ENCODE results near the gene RUNX2. TPM values are rescaled to one million over a fixed set of nuclear protein-coding genes. Genes with fewer than 3 reads are reported as not detected.

Gene RUNX2
- total and polyA plus RNA-seq, 8 donors = 2.5 to 5.9 (median 3.0) TPM

DNA sequence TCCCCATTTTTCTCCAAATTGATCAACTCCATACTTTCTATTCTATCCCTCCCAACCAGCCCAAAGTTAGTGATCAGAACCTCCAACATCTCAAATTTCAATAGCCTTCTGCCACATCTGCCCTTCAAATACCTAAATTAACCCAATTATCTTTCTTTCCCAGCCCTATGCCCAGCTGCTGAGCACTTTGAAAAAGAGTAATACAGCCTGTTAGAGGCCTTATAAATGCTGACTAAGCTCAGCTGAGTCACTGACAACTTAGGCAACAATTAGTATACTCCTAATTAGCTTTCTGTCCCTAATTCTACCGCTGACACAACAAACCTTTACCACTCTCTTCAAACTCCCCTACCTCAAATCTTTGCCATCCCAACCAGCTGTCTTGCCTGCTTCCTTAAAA is 23.5 kb downstream of the RUNX2 start:
- ATAC-seq = no peak

GRCh38 chr6:45353654-45354053 is 25.5 kb downstream of the RUNX2 start:
- intact Hi-C loops (cut with DNase I) = no loop called here
- Histone ChIP-seq H3K27ac (no peak overlapping the region), H3K36me3 (no peaks in the 10 kb centered on the region), H3K9me3 (no peaks in the 10 kb centered on the region), H3K27me3 (no peaks in the 10 kb centered on the region), H3K4me3 (no peak overlapping the region), H3K4me1 (no peaks in the 10 kb centered on the region)
- TF ChIP-seq, protein P1, sequence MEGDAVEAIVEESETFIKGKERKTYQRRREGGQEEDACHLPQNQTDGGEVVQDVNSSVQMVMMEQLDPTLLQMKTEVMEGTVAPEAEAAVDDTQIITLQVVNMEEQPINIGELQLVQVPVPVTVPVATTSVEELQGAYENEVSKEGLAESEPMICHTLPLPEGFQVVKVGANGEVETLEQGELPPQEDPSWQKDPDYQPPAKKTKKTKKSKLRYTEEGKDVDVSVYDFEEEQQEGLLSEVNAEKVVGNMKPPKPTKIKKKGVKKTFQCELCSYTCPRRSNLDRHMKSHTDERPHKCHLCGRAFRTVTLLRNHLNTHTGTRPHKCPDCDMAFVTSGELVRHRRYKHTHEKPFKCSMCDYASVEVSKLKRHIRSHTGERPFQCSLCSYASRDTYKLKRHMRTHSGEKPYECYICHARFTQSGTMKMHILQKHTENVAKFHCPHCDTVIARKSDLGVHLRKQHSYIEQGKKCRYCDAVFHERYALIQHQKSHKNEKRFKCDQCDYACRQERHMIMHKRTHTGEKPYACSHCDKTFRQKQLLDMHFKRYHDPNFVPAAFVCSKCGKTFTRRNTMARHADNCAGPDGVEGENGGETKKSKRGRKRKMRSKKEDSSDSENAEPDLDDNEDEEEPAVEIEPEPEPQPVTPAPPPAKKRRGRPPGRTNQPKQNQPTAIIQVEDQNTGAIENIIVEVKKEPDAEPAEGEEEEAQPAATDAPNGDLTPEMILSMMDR (IDR thresholded peaks at IDR 0.05) = no peak
- no peak for ATAC-seq
- no peak for DNase-seq

More for the DNA sequence above, 23.5 kb downstream of the RUNX2 start:
- TF ChIP-seq, protein P1 (IDR thresholded peaks at IDR 0.05) = no peak
- H3K27me3 ChIP-seq = no peaks in the 10 kb centered on the region
- no peak for DNase-seq
- H3K36me3 ChIP-seq = no peaks in the 10 kb centered on the region
- intact Hi-C loops (cut with DNase I) = no loop called here
- H3K27ac ChIP-seq = no peak overlapping the region
- no peaks in the 10 kb centered on the region for H3K9me3 ChIP-seq
- H3K4me1 ChIP-seq = no peaks in the 10 kb centered on the region
- H3K4me3 ChIP-seq = no peak overlapping the region

- Histone ChIP-seq H3K4me3 (no peak overlapping the region), H3K9me3 (no peaks in the 10 kb centered on the region), H3K36me3 (no peaks in the 10 kb centered on the region), H3K27me3 (no peaks in the 10 kb centered on the region), H3K4me1 (no peaks in the 10 kb centered on the region), H3K27ac (no peak overlapping the region)
- intact Hi-C loops (cut with DNase I) = no loop called here
- TF ChIP-seq, protein P1 (IDR thresholded peaks at IDR 0.05) = no peak
- ATAC-seq (no peak), DNase-seq (no peak)
Measured at GRCh38 chr6:45364466-45364865, 36.3 kb downstream of the RUNX2 start.

DNA sequence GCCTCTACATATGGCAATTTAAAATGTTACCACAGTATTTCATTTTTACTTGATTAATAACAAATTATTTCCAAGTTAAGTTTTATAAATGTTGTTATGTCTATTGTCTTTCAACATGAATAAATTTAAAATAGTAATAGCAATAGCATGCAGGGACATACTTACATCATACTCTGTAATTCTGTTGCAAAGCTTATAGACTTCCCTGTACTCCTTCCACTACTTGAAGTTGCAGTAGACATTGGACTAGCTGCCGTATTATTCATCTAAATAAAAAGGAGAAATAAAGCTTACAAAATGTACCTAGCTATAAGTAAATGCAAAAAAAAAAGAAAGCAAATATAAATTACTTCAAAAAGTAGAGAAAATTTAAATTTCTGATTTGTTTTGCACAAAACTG is 36.9 kb downstream of the RUNX2 start:
- Histone ChIP-seq H3K4me3 (no peak overlapping the region), H3K4me1 (no peaks in the 10 kb centered on the region), H3K27ac (no peak overlapping the region), H3K9me3 (no peaks in the 10 kb centered on the region), H3K27me3 (no peaks in the 10 kb centered on the region), H3K36me3 (no peaks in the 10 kb centered on the region)
- TF ChIP-seq, protein P1 (IDR thresholded peaks at IDR 0.05) = no peak
- no peak for ATAC-seq
- DNase-seq = no peak
- intact Hi-C loops (cut with DNase I) = no loop called here

DNA sequence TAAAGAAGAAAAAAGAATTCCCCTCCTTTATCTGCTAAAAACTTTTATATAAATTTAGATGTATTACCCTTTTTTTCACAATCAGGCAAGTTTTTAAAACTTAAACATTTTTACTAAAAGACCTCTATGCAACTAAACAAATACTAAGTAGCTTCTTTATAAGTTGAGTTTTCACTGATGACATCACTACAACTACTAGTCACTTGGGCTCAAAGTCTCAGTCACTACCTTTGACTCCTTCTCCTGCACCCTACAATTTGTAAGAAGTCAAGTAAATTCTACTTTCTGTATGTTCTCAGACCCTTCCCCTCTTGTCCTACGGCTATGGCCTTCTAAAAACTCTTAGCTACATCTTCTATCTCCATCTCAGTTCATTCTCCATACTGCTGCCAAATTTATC is 38.4 kb downstream of the RUNX2 start:
- H3K9me3 ChIP-seq = no peaks in the 10 kb centered on the region
- intact Hi-C loops (cut with DNase I) = no loop called here
- ATAC-seq (no peak), DNase-seq (no peak)
- no peaks in the 10 kb centered on the region for H3K4me1 ChIP-seq
- no peak overlapping the region for H3K27ac ChIP-seq
- TF ChIP-seq, protein P1 (IDR thresholded peaks at IDR 0.05) = no peak
- H3K27me3 ChIP-seq = no peaks in the 10 kb centered on the region
- H3K4me3 ChIP-seq = no peak overlapping the region
- H3K36me3 ChIP-seq = no peaks in the 10 kb centered on the region
